Measurements from ENCODE around the gene EP400. TPM values are rescaled to one million over a fixed set of nuclear protein-coding genes. Genes with fewer than 3 reads are reported as not detected.

EP400 gene
- total and polyA plus RNA-seq, 7 experiments from 2014 or later: 2.8 to 86.8 (median 79.5) TPM

- Histone ChIP-seq H3K4me1 (ENCODE audit: control insufficient read depth in 2 of 2, insufficient read depth in 2 of 2, low read length in 2 of 2) (no peaks in the 10 kb centered on the region), H3K9me3 (ENCODE audit: control insufficient read depth in 2 of 3, low read length in 3 of 3) (no peaks in the 10 kb centered on the region), H3K4me3 (ENCODE audit: low read length) (no peak overlapping the region), H3K36me3 (ENCODE audit: control insufficient read depth in 2 of 3, insufficient read depth in 3 of 3, low read length in 3 of 3) (peaks cover 0 to 52% (median 0%) of the 10 kb centered on the region in 3 experiments), H3K27me3 (ENCODE audit: control insufficient read depth in 2 of 2, insufficient read depth in 2 of 2, low read length in 2 of 2) (no peaks in the 10 kb centered on the region), H3K27ac (ENCODE audit: low read depth, low read length) (no peak overlapping the region)
- Mint-ChIP-seq H3K9me3 (no peaks in the 10 kb centered on the region), H3K27ac (no peak overlapping the region), H3K4me1 (peaks cover 0 to 7% (median 6%) of the 10 kb centered on the region in 7 donors), H3K4me3 (no peak overlapping the region), H3K36me3 (peaks cover 0 to 7% (median 0%) of the 10 kb centered on the region in 5 donors), H3K27me3 (no peaks in the 10 kb centered on the region)
- no peak for DNase-seq
- ChIA-PET POLR2A (no interaction called here), CTCF (interaction anchor here (1.2 kb wide), 1 partner anchor 26 kb away, joined by 3 read pairs; no protein-coding TSS in a partner anchor)
- intact Hi-C loops (cut with micrococcal nuclease): no loop called here
- no peak for ATAC-seq
Measured at GRCh38 chr12:131920902-131921840, 28.6 kb upstream of the EP400 start.

DNA sequence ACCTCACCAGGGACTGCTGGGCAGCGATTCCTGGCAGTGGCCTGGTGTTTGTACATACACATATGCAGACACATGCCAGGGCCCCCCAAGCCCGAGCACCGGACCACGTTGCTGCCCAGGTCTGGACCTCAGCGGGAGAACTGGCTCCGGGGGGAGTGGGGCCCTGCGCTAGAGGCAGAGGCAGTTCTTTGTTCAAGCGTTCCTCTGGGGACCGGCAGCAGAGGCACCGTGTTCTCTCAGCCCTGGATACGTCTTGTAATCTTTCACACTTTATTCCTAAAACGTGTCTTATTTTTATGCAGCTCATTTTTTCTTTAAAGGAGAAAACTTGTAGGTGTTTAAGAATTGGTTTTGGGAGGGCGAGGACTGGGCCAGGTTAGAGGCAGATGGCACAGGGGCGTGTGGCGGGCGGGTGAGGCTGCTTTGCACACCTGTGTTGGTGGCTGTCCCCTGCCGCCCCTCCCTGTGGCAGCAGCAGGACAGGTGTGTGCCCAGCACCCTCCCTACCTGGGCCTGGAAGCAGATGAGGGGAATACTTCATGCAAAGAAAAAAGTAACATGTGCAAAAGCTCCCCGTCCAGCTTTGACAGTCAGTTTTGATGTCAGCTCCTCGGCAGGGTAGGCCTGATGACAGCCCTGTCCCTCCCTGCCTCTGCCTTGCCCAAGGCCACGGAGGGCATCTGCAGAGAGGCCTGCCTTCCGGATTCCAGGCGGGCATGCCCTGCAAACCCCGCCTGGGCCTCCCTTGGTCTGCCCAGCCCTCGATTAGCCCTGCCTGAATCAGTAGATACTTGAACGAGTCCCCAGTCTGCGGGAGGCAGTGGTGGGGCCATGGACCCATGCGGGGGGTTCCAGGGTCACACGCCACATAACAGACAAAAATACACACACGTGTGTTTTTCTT lies 27.6 kb upstream of the EP400 start:
- Histone ChIP-seq H3K9me3 (ENCODE audit: control insufficient read depth in 2 of 3, low read length in 3 of 3) (no peaks in the 10 kb centered on the region), H3K27ac (ENCODE audit: low read depth, low read length) (no peak overlapping the region), H3K4me1 (ENCODE audit: control insufficient read depth in 2 of 2, insufficient read depth in 2 of 2, low read length in 2 of 2) (no peaks in the 10 kb centered on the region), H3K36me3 (ENCODE audit: control insufficient read depth in 2 of 3, insufficient read depth in 3 of 3, low read length in 3 of 3) (peaks cover 0 to 45% (median 0%) of the 10 kb centered on the region in 3 experiments), H3K27me3 (ENCODE audit: control insufficient read depth in 2 of 2, insufficient read depth in 2 of 2, low read length in 2 of 2) (no peaks in the 10 kb centered on the region), H3K4me3 (ENCODE audit: low read length) (no peak overlapping the region)
- intact Hi-C loops (cut with micrococcal nuclease): no loop called here
- Mint-ChIP-seq H3K27ac (peak overlapping the region in 2 of 9 donors; percentile 32 to 41), H3K36me3 (peaks cover 0 to 7% (median 0%) of the 10 kb centered on the region in 5 donors), H3K9me3 (no peaks in the 10 kb centered on the region), H3K4me1 (peaks cover 0 to 7% (median 6%) of the 10 kb centered on the region in 7 donors), H3K27me3 (no peaks in the 10 kb centered on the region), H3K4me3 (no peak overlapping the region)
- no peak for ATAC-seq
- ChIA-PET CTCF (interaction anchor here (1.2 kb wide), 1 partner anchor 25 kb away, joined by 3 read pairs; no protein-coding TSS in a partner anchor), POLR2A (no interaction called here)
- DNase-seq: no peak

GRCh38 chr12:131922772-131923171 lies 27.0 kb upstream of the EP400 start:
- ATAC-seq: no peak
- Histone ChIP-seq H3K9me3 (ENCODE audit: control insufficient read depth in 2 of 3, low read length in 3 of 3) (no peaks in the 10 kb centered on the region), H3K36me3 (ENCODE audit: control insufficient read depth in 2 of 3, insufficient read depth in 3 of 3, low read length in 3 of 3) (peaks cover 0 to 41% (median 0%) of the 10 kb centered on the region in 3 experiments), H3K4me1 (ENCODE audit: control insufficient read depth in 2 of 2, insufficient read depth in 2 of 2, low read length in 2 of 2) (no peaks in the 10 kb centered on the region), H3K27ac (ENCODE audit: low read depth, low read length) (no peak overlapping the region), H3K27me3 (ENCODE audit: control insufficient read depth in 2 of 2, insufficient read depth in 2 of 2, low read length in 2 of 2) (no peaks in the 10 kb centered on the region), H3K4me3 (ENCODE audit: low read length) (no peak overlapping the region)
- no peaks in the 10 kb centered on the region for H3K27me3 Mint-ChIP-seq
- H3K4me3 Mint-ChIP-seq: no peak overlapping the region
- peaks cover 0 to 8% (median 7%) of the 10 kb centered on the region in 7 donors for H3K4me1 Mint-ChIP-seq
- DNase-seq: no peak
- peaks cover 0 to 7% (median 0%) of the 10 kb centered on the region in 5 donors for H3K36me3 Mint-ChIP-seq
- intact Hi-C loops (cut with micrococcal nuclease): no loop called here
- ChIA-PET CTCF (interaction anchor here (0.5 to 1.2 kb wide), 2 partner anchors 24 to 140 kb away, joined by 3 read pairs; no protein-coding TSS in a partner anchor), POLR2A (no interaction called here)
- no peaks in the 10 kb centered on the region for H3K9me3 Mint-ChIP-seq
- H3K27ac Mint-ChIP-seq: peak overlapping the region in 1 of 9 donors; percentile 32

- ChIA-PET POLR2A (no interaction called here), CTCF (interaction anchor here (0.5 kb wide), 1 partner anchor 140 kb away, joined by 3 read pairs; no protein-coding TSS in a partner anchor)
- Histone ChIP-seq H3K36me3 (ENCODE audit: control insufficient read depth in 2 of 3, insufficient read depth in 3 of 3, low read length in 3 of 3) (peaks cover 0 to 37% (median 0%) of the 10 kb centered on the region in 3 experiments), H3K9me3 (ENCODE audit: control insufficient read depth in 2 of 3, low read length in 3 of 3) (no peaks in the 10 kb centered on the region), H3K4me3 (ENCODE audit: low read length) (no peak overlapping the region), H3K27ac (ENCODE audit: low read depth, low read length) (no peak overlapping the region), H3K4me1 (ENCODE audit: control insufficient read depth in 2 of 2, insufficient read depth in 2 of 2, low read length in 2 of 2) (no peaks in the 10 kb centered on the region), H3K27me3 (ENCODE audit: control insufficient read depth in 2 of 2, insufficient read depth in 2 of 2, low read length in 2 of 2) (no peaks in the 10 kb centered on the region)
- Mint-ChIP-seq H3K27me3 (no peaks in the 10 kb centered on the region), H3K4me3 (no peak overlapping the region), H3K4me1 (peaks cover 0 to 12% (median 11%) of the 10 kb centered on the region in 7 donors), H3K36me3 (peaks cover 0 to 7% (median 0%) of the 10 kb centered on the region in 5 donors), H3K9me3 (no peaks in the 10 kb centered on the region), H3K27ac (no peak overlapping the region)
- ATAC-seq (peak; percentile 6), DNase-seq (no peak)
- intact Hi-C loops (cut with micrococcal nuclease): no loop called here
Measured at GRCh38 chr12:131923260-131923659, 26.5 kb upstream of the EP400 start.

DNA sequence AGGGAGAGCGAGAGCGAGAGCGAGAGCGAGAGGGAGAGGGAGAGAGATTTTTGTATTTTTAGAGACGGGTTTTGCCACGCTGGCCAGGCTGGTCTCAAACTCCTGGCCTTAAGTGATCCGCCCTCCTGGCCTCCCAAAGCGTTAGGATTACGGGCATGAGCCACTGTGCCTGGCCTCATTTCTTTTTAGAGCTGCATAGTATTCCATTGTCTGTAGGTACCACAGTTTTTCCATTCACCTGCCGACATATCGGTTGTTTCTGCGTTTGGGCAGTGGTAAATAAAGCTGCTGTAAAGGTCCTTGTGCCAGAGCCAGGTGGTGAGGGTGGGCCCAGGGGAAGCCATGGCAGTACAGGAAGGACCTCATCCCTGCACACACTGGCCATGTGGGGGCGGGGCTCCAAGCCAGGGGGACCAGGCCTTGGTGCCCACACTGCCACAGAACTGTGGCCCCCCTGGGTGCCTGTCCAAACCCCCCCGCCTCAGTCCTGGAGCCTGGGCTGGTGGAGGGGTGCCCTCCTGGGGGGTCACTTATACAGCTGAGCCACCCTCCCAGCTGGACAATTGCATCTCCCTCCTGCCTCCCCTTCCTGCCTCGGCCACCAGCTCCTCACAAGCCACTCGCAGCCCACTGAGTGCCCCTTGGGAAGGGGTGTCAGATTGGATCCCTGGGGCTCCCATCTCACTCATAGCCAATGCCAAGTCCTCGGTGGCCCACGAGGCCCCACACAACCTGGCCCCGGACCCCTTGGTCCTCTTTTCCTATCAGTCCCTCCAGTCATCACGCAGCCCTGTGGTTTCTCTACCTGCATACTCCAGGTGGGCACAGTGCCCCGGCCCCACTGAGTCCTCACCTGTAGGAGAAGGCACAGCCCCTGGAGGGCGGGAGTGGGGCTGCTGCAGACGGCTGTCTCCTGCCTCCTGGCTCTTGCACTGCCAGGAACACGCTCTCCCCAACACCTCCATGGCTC lies 22.3 kb upstream of the EP400 start:
- intact Hi-C loops (cut with micrococcal nuclease): loop anchor here (2.0 to 5.0 kb wide), 2 partner anchors 35 to 1057 kb away; no protein-coding TSS in a partner anchor
- H3K4me1 ChIP-seq (ENCODE audit: control insufficient read depth in 2 of 2, insufficient read depth in 2 of 2, low read length in 2 of 2): no peaks in the 10 kb centered on the region
- H3K36me3 ChIP-seq (ENCODE audit: control insufficient read depth in 2 of 3, insufficient read depth in 3 of 3, low read length in 3 of 3): peaks cover 1 to 16% (median 5%) of the 10 kb centered on the region in 3 experiments
- POLR2A ChIA-PET: interaction anchor here (0.8 to 1.4 kb wide), 4 partner anchors 9 to 119 kb away, joined by 3 to 9 read pairs (median 4); partner anchors contain the start of gene EP400
- H3K36me3 Mint-ChIP-seq: peaks cover 0 to 8% (median 3%) of the 10 kb centered on the region in 5 donors
- H3K27me3 Mint-ChIP-seq: no peaks in the 10 kb centered on the region
- no peaks in the 10 kb centered on the region for H3K27me3 ChIP-seq (ENCODE audit: control insufficient read depth in 2 of 2, insufficient read depth in 2 of 2, low read length in 2 of 2)
- peaks cover 8 to 26% (median 24%) of the 10 kb centered on the region in 7 donors for H3K4me1 Mint-ChIP-seq
- DNase-seq (no peak), ATAC-seq (no peak)
- H3K9me3 Mint-ChIP-seq: no peaks in the 10 kb centered on the region
- H3K9me3 ChIP-seq (ENCODE audit: control insufficient read depth in 2 of 3, low read length in 3 of 3): no peaks in the 10 kb centered on the region
- H3K4me3 Mint-ChIP-seq: peak overlapping the region; percentile 86 to 100 (median 92)
- CTCF ChIA-PET: interaction anchor here (1.1 kb wide), 1 partner anchor 258 kb away, joined by 4 read pairs; no protein-coding TSS in a partner anchor
- peak overlapping the region in 6 of 9 donors; percentile 61 to 92 (median 78) for H3K27ac Mint-ChIP-seq
- no peak overlapping the region for H3K27ac ChIP-seq (ENCODE audit: low read depth, low read length)
- no peak overlapping the region for H3K4me3 ChIP-seq (ENCODE audit: low read length)

Data from naive thymus-derived CD4-positive, alpha-beta T cell (primary cell).